Gastroesophageal sphincter (tissue), 4 donors: ENCODE measurements around the gene THEM5. TPM values are rescaled to one million over a fixed set of nuclear protein-coding genes. Genes with fewer than 3 reads are reported as not detected.
"Not testable (repeated sequence)": the region's sequence is repeated elsewhere in the genome, so short reads cannot be mapped to it uniquely, and the experiment has no call there.

ENCODE experiments used
- ATAC-seq: fragments of 150-250 bp; one replicate; pipeline ENCODE4 v1.9.1; 2016; ENCODE audit warnings: mild to moderate bottlenecking, moderate library complexity
- H3K27ac ChIP-seq, 4 donors: fragments of 200-600 bp; sonication (generic) in 3 of 4; 1 replicate in 3 of 4; 2 replicates in 1 of 4; pipeline ENCODE4 v1.5.1; 2016 to 2019
- H3K27me3 ChIP-seq: fragments of 200-600 bp; sonication (generic); one replicate; pipeline ENCODE4 v1.5.1; 2019
- H3K36me3 ChIP-seq, 2 donors: fragments of 200-600 bp; sonication (generic); one replicate each; pipeline ENCODE4 v1.5.1; 2019; ENCODE audit warnings: control low read depth in 1 of 2
- H3K4me1 ChIP-seq, 3 donors: fragments of 200-600 bp; sonication (generic); 1 replicate in 2 of 3; 2 replicates in 1 of 3; pipeline ENCODE4 v1.5.1; 2016 to 2019; ENCODE audit warnings: control low read depth in 2 of 3
- H3K4me3 ChIP-seq, 2 donors: fragments of 200-600 bp; sonication (generic); one replicate each; pipeline ENCODE4 v1.5.1; 2019; ENCODE audit warnings: mild to moderate bottlenecking in 1 of 2, moderate library complexity in 1 of 2
- H3K9me3 ChIP-seq, 3 donors: fragments of 200-600 bp; sonication (generic); one replicate each; pipeline ENCODE4 v1.5.1; 2017 to 2019; ENCODE audit warnings: control low read depth in 2 of 3
- EP300 ChIP-seq: sonication (generic); formaldehyde crosslinking; IDR thresholded peaks from one replicate; pipeline ENCODE4 v1.6.1; 2017; ENCODE audit warnings: antibody characterized with exemption, mild to moderate bottlenecking
- POLR2A ChIP-seq, 2 donors: fragments of 450-650 bp; IDR thresholded peaks; one replicate each; pipeline ENCODE4 v1.6.1; 2017; ENCODE audit warnings: antibody characterized with exemption in 2 of 2, mild to moderate bottlenecking in 2 of 2, moderate library complexity in 1 of 2
- POLR2AphosphoS5 ChIP-seq: sonication (generic); formaldehyde crosslinking; IDR thresholded peaks from one replicate; pipeline ENCODE4 v1.6.1; 2017; ENCODE audit warnings: antibody characterized with exemption
- WGBS, 2 donors: methylation state at CpG; one replicate each; pipeline ENCODE4 v1.1.5; 2018; ENCODE audit warnings: low coverage in 1 of 2; 5-methylcytosine and 5-hydroxymethylcytosine counted together
- total RNA-seq, 4 donors: library from RNA; depleted of rRNA; stranded (reverse); fragments of >200 nt; gene quantifications; one replicate each; pipeline ENCODE4 v1.1.0, GENCODE V29; 2016
- TF ChIP-seq, protein P1 (sequence below), 4 experiments: fragments of 200-600 bp in 2 of 4; fragments of 450-650 bp in 2 of 4; sonication (generic) in 1 of 4; IDR thresholded peaks; one replicate each; pipeline ENCODE4 v1.5.1; 2017 to 2019; ENCODE audit warnings: antibody characterized with exemption in 4 of 4, mild to moderate bottlenecking in 2 of 4, moderate library complexity in 2 of 4

Gene THEM5
- total RNA-seq, 4 donors from 2014 or later: not detected

GRCh38 chr1:151875419-151876097, 22.0 kb upstream of the THEM5 start:
- peaks cover 0 to 65% of the 10 kb centered on the region in 2 donors for H3K36me3 ChIP-seq
- no peaks in the 10 kb centered on the region for H3K27me3 ChIP-seq
- no peaks in the 10 kb centered on the region for H3K4me1 ChIP-seq
- TF ChIP-seq EP300: no peak
- TF ChIP-seq POLR2AphosphoS5: no peak
- TF ChIP-seq, protein P1, sequence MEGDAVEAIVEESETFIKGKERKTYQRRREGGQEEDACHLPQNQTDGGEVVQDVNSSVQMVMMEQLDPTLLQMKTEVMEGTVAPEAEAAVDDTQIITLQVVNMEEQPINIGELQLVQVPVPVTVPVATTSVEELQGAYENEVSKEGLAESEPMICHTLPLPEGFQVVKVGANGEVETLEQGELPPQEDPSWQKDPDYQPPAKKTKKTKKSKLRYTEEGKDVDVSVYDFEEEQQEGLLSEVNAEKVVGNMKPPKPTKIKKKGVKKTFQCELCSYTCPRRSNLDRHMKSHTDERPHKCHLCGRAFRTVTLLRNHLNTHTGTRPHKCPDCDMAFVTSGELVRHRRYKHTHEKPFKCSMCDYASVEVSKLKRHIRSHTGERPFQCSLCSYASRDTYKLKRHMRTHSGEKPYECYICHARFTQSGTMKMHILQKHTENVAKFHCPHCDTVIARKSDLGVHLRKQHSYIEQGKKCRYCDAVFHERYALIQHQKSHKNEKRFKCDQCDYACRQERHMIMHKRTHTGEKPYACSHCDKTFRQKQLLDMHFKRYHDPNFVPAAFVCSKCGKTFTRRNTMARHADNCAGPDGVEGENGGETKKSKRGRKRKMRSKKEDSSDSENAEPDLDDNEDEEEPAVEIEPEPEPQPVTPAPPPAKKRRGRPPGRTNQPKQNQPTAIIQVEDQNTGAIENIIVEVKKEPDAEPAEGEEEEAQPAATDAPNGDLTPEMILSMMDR (IDR thresholded peaks at IDR 0.05): no peak
- no peak for TF ChIP-seq POLR2A (IDR thresholded peaks at IDR 0.05)
- WGBS, 2 donors: 67 to 91% methylated on average over 1 of the region's 1 CpG
- H3K9me3 ChIP-seq: no peaks in the 10 kb centered on the region
- no peak for ATAC-seq
- no peak overlapping the region for H3K4me3 ChIP-seq
- H3K27ac ChIP-seq: no peak overlapping the region

DNA sequence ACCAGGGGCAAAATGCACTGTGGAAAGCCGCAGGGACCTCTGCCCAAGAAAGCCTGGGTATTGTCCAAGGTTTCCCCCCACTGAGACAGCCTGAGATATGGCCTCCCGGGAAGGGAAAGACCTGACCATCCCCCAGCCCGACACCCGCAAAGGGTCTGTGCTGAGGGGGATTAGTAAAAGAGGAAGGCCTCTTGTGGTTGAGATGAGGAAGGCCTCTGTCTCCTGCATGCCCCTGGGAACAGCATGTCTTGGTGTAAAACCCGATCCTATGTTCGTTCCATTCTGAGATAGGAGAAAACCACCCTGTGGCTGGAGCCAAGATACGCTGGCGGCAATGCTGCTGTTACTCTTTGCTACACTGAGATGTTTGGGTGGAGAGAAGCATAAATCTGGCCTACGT, 19.3 kb upstream of the THEM5 start:
- 68 to 100% methylated on average over 1 to 3 of the region's 9 CpGs for whole genome bisulfite sequencing, 2 donors
- not testable (repeated sequence) for ATAC-seq, H3K27ac ChIP-seq

DNA sequence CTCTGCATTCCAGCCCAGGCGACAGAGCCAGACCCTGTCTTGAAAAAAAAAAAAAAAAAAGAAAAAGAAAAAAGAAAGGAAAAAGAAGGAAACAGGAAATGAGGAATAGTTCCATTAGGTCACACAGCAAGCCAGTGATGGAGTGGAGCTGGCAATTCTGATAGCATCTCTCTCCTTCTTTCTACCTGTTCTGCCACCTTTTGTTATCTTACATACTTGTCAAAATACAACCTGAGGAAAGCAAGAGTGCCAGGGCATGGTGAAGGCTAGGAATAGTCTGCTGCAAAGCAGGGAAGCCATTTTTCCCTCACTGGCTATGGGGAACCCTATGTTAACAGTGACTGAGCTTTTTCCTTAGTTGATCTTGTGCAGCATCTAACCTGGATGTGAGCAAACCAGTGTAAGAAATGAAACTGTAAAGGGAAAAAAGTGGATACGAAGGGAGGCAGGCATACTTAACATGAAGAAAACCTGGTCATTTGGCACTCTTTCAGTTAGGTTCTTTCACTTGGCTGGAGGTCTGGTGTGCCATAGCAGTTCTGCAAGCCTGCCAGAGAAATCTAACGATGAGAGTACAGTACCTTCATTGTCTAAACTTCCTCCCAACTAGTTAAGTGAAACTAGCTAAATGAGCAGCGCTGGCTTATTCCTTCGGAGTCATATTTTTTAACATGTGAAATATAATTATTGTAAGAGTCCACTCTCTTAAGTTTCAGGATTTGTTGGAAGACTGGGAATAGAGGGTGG, 17.9 kb upstream of the THEM5 start:
- TF ChIP-seq POLR2AphosphoS5 (no peak), POLR2A (IDR thresholded peaks at IDR 0.05) (no peak), EP300 (no peak)
- TF ChIP-seq, protein P1 (IDR thresholded peaks at IDR 0.05): no peak
- H3K36me3 ChIP-seq: peaks cover 0 to 39% of the 10 kb centered on the region in 2 donors
- no peaks in the 10 kb centered on the region for H3K4me1 ChIP-seq
- H3K4me3 ChIP-seq: no peak overlapping the region
- 34 to 51% methylated on average over 4 to 5 of the region's 5 CpGs for WGBS, 2 donors
- no peaks in the 10 kb centered on the region for H3K9me3 ChIP-seq
- peaks cover 2% of the 10 kb centered on the region for H3K27me3 ChIP-seq
- ATAC-seq: no peak
- no peak overlapping the region for H3K27ac ChIP-seq

More for the DNA sequence above, 19.3 kb upstream of the THEM5 start:
- H3K36me3 ChIP-seq: peaks cover 0 to 51% of the 10 kb centered on the region in 2 donors
- not testable (repeated sequence) for H3K27me3 ChIP-seq, H3K4me3 ChIP-seq, H3K4me1 ChIP-seq, H3K9me3 ChIP-seq

DNA sequence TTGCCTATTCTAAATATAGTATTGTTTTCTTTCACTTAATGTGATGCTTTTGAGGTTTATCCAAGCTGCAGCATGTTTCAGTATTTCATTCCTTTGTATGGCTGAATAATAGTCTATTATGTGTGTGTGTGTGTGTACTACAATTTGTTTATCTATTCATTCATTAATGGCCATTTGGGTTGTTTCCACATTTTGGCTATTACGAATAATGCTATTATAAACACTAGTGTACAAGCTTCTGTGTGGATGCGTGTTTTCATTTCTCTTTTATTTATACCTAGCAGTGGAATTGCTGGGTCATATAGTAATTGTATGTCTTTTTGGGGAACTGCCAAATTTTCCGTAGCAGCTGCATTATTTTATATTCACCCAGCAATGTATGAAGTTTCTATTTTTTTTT, 15.0 kb upstream of the THEM5 start:
- Histone ChIP-seq H3K4me3 (no peak overlapping the region), H3K4me1 (no peaks in the 10 kb centered on the region), H3K36me3 (peaks cover 0 to 11% of the 10 kb centered on the region in 2 donors), H3K27ac (no peak overlapping the region), H3K9me3 (no peaks in the 10 kb centered on the region), H3K27me3 (peaks cover 20% of the 10 kb centered on the region)
- no peak for ATAC-seq
- 5 to 6% methylated on average over 3 of the region's 3 CpGs for WGBS, 2 donors
- TF ChIP-seq, protein P1 (IDR thresholded peaks at IDR 0.05): no peak
- no peak for TF ChIP-seq EP300
- TF ChIP-seq POLR2A (IDR thresholded peaks at IDR 0.05): no peak

- no peaks in the 10 kb centered on the region for H3K4me1 ChIP-seq
- no peak overlapping the region for H3K4me3 ChIP-seq
- no peak for ATAC-seq
- H3K27ac ChIP-seq: no peak overlapping the region
- WGBS, 2 donors: 69 to 70% methylated on average over 3 to 6 of the region's 7 CpGs
- H3K9me3 ChIP-seq: no peaks in the 10 kb centered on the region
- no peak for TF ChIP-seq EP300
- TF ChIP-seq POLR2AphosphoS5: no peak
- TF ChIP-seq, protein P1 (IDR thresholded peaks at IDR 0.05): no peak
- no peak for TF ChIP-seq POLR2A (IDR thresholded peaks at IDR 0.05)
- peaks cover 0 to 5% of the 10 kb centered on the region in 2 donors for H3K36me3 ChIP-seq
- peaks cover 20% of the 10 kb centered on the region for H3K27me3 ChIP-seq
These were observed 14.4 kb upstream of the THEM5 start for GRCh38 chr1:151867765-151868411.
